Progenitor cell of endocrine pancreas (in vitro differentiated cells): ENCODE measurements around the gene ARL14. TPM values are rescaled to one million over a fixed set of nuclear protein-coding genes. Genes with fewer than 3 reads are reported as not detected.

ENCODE experiments used
- DNase-seq: peaks from one replicate; pipeline ENCODE4 v3.0.0; 2021; ENCODE audit warnings: low spot score; ENCODE audit not compliant: unreplicated experiment
- H3K27ac Mint-ChIP-seq: 2 replicates; pipeline ENCODE4 v1.8.0; 2021; ENCODE audit warnings: mild to moderate bottlenecking, moderate library complexity, mixed read lengths
- H3K27me3 Mint-ChIP-seq: 2 replicates; pipeline ENCODE4 v1.8.0; 2021; ENCODE audit warnings: mixed read lengths
- H3K36me3 Mint-ChIP-seq: 2 replicates; pipeline ENCODE4 v1.8.0; 2022; ENCODE audit warnings: mixed read lengths; ENCODE audit not compliant: insufficient read depth
- H3K4me1 Mint-ChIP-seq: 2 replicates; pipeline ENCODE4 v1.8.0; 2021; ENCODE audit warnings: low read depth, mixed read lengths
- H3K4me3 Mint-ChIP-seq: 2 replicates; pipeline ENCODE4 v1.8.0; 2021; ENCODE audit warnings: low read depth, mild to moderate bottlenecking, moderate library complexity, mixed read lengths
- H3K9me3 Mint-ChIP-seq: 2 replicates; pipeline ENCODE4 v1.8.0; 2021; ENCODE audit warnings: low read depth, mixed read lengths
- CTCF ChIP-seq: fragments of 200-600 bp; sonication (generic); IDR thresholded peaks from one replicate; pipeline ENCODE4 v1.5.0; 2021; ENCODE audit warnings: antibody characterized with exemption, mild to moderate bottlenecking; ENCODE audit not compliant: unreplicated experiment
- total RNA-seq: library from RNA; stranded (reverse); gene quantifications from 2 replicates; pipeline ENCODE4 v1.2.1, GENCODE V29; 2021

The ARL14 gene
- total RNA-seq, 1 donor from 2014 or later, result 0.50 TPM

- no peaks in the 10 kb centered on the region for H3K27me3 Mint-ChIP-seq
- H3K36me3 Mint-ChIP-seq, result no peaks in the 10 kb centered on the region
- H3K4me3 Mint-ChIP-seq, result no peak overlapping the region
- TF ChIP-seq CTCF, result no peak
- H3K9me3 Mint-ChIP-seq, result no peaks in the 10 kb centered on the region
- H3K27ac Mint-ChIP-seq, result no peak overlapping the region
- no peak for DNase-seq
- peaks cover 2% of the 10 kb centered on the region for H3K4me1 Mint-ChIP-seq
Measured at GRCh38 chr3:160649596-160649995, 27.4 kb upstream of the ARL14 start.

DNA sequence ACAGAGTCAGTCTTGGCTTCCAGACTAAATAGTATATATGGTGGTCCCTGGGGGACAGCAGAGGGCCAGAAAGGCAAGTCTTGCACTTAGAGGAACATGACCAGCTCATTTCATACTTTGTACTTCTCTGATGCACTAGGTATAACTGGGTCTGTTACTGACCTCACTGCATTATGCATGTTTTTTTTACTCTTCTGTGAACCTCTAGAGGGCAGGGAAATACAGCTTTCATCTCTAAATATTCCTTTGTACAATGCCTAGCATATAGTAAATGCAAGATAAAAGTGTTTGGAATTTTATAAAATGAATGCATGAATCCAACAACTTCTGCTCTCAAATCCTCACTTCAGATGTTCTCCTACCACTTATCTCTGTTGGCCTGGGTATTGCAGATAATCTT is 23.4 kb upstream of the ARL14 start:
- H3K27me3 Mint-ChIP-seq, result no peaks in the 10 kb centered on the region
- TF ChIP-seq CTCF, result no peak
- no peaks in the 10 kb centered on the region for H3K36me3 Mint-ChIP-seq
- no peak for DNase-seq
- H3K27ac Mint-ChIP-seq, result no peak overlapping the region
- no peak overlapping the region for H3K4me3 Mint-ChIP-seq
- H3K4me1 Mint-ChIP-seq, result no peaks in the 10 kb centered on the region
- no peaks in the 10 kb centered on the region for H3K9me3 Mint-ChIP-seq

DNA sequence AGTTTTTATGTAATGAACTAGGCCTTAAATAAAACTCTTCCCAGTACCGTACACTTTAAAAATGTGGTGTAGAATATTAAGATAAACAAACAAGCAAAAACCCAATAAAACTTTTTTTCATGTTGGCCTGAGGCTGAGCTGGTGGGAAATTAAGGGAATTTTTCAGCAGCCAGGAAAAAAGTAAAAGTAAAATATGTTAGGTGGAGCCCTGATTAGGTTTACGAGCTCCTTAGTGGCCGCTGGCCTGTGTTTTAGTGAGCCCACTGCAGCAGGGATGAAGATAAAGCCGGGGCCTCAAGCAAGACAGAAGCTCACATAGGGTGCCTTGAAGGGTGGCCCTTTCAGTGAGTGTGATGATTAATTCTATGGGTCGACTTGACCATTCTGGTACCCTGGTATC is 16.1 kb upstream of the ARL14 start:
- Mint-ChIP-seq H3K36me3 (no peaks in the 10 kb centered on the region), H3K9me3 (no peaks in the 10 kb centered on the region), H3K4me1 (peaks cover 5% of the 10 kb centered on the region), H3K4me3 (no peak overlapping the region), H3K27ac (no peak overlapping the region), H3K27me3 (no peaks in the 10 kb centered on the region)
- TF ChIP-seq CTCF, result no peak
- no peak for DNase-seq

DNA sequence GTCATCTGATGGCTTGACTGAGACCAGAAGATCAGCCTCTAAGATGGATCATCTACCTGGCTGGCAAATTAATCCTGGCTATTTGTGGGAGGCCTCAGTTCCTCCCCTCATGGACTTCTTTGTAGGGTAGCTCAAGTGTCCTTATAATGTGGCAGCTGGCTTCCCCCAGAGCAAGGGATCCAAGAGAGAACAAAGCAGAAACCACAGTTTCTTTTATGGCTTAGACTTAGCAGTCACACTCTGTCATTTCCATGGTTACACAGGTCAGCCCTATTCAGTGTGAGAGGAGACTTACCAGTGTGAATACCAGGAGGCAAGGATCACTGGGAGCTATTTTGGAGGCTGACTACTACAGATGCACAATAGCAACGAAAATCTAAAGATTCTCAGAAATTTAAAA is 15.3 kb upstream of the ARL14 start:
- H3K4me3 Mint-ChIP-seq, result no peak overlapping the region
- no peaks in the 10 kb centered on the region for H3K36me3 Mint-ChIP-seq
- no peak for TF ChIP-seq CTCF
- no peaks in the 10 kb centered on the region for H3K27me3 Mint-ChIP-seq
- peaks cover 5% of the 10 kb centered on the region for H3K4me1 Mint-ChIP-seq
- no peak overlapping the region for H3K27ac Mint-ChIP-seq
- no peaks in the 10 kb centered on the region for H3K9me3 Mint-ChIP-seq
- DNase-seq, result no peak

- Mint-ChIP-seq H3K27ac (no peak overlapping the region), H3K9me3 (no peaks in the 10 kb centered on the region), H3K4me1 (peaks cover 5% of the 10 kb centered on the region), H3K36me3 (no peaks in the 10 kb centered on the region), H3K4me3 (no peak overlapping the region), H3K27me3 (no peaks in the 10 kb centered on the region)
- no peak for TF ChIP-seq CTCF
- no peak for DNase-seq
Measured at GRCh38 chr3:160665231-160665630, 11.7 kb upstream of the ARL14 start.
